DND-41 (cell line): Measurements from ENCODE around the gene HHIP.

Experiments
- ATAC-seq: fragments of 200-7000 bp; cut with Tn5 transposase; 3 replicates; pipeline ENCODE4 v1.9.1; 2021; ENCODE audit warnings: low read depth; ENCODE audit not compliant: insufficient read depth
- DNase-seq: peaks from one replicate; pipeline ENCODE4 v3.0.0-alpha.2; 2020
- H2AFZ ChIP-seq: 2 replicates; pipeline ENCODE4 v1.6.0; 2012; ENCODE audit warnings: low read depth, low read length
- H3K27ac ChIP-seq: 2 replicates; pipeline ENCODE4 v1.5.1; 2012; ENCODE audit warnings: low read length, inconsistent platforms
- H3K27me3 ChIP-seq: fragments of 200-600 bp; sonication (generic); 2 replicates; pipeline ENCODE4 v1.6.0; 2012; ENCODE audit warnings: low read length, mild to moderate bottlenecking, inconsistent platforms; ENCODE audit not compliant: insufficient read depth, poor library complexity
- H3K36me3 ChIP-seq: 2 replicates; pipeline ENCODE4 v1.5.1; 2012; ENCODE audit warnings: low read length, inconsistent platforms; ENCODE audit not compliant: insufficient read depth
- H3K4me1 ChIP-seq: 2 replicates; pipeline ENCODE4 v1.5.1; 2012; ENCODE audit warnings: mild to moderate bottlenecking, low read length; ENCODE audit not compliant: insufficient read depth
- H3K4me2 ChIP-seq: 2 replicates; pipeline ENCODE4 v1.6.0; 2012; ENCODE audit warnings: mild to moderate bottlenecking, moderate library complexity, low read length, inconsistent platforms; ENCODE audit not compliant: insufficient read depth
- H3K4me3 ChIP-seq, 2 experiments: fragments of 200-600 bp in 1 of 2; shearing (Covaris generic) in 1 of 2; 2 replicates each; pipeline ENCODE4 v1.5.1; 2012 to 2016; ENCODE audit warnings: inconsistent platforms in 2 of 2, low read length in 2 of 2, mild to moderate bottlenecking in 2 of 2, low read depth in 1 of 2, moderate library complexity in 1 of 2
- H3K79me2 ChIP-seq: 2 replicates; pipeline ENCODE4 v1.6.0; 2012; ENCODE audit warnings: low read length, inconsistent platforms; ENCODE audit not compliant: insufficient read depth
- H3K9ac ChIP-seq: 2 replicates; pipeline ENCODE4 v1.6.0; 2012; ENCODE audit warnings: low read depth, mild to moderate bottlenecking, inconsistent platforms, low read length, moderate library complexity
- H3K9me3 ChIP-seq: 2 replicates; pipeline ENCODE4 v1.5.1; 2012; ENCODE audit warnings: low read length, moderate library complexity, mild to moderate bottlenecking, inconsistent platforms; ENCODE audit not compliant: insufficient read depth, severe bottlenecking
- H4K20me1 ChIP-seq: 2 replicates; pipeline ENCODE4 v1.6.0; 2012; ENCODE audit warnings: low read length; ENCODE audit not compliant: insufficient read depth
- EZH2 ChIP-seq: IDR thresholded peaks from 3 replicates; pipeline ENCODE4 v1.6.1; 2012; ENCODE audit warnings: borderline replicate concordance, low read depth, mild to moderate bottlenecking, moderate library complexity, low read length, inconsistent platforms; ENCODE audit not compliant: severe bottlenecking
- TF ChIP-seq, protein P1 (sequence below): IDR thresholded peaks from 2 replicates; pipeline ENCODE4 v1.5.1; 2012; ENCODE audit warnings: borderline replicate concordance, low read length, moderate library complexity, mild to moderate bottlenecking; ENCODE audit not compliant: poor library complexity, severe bottlenecking; ENCODE audit errors: extremely low read depth

The HHIP gene

DNA sequence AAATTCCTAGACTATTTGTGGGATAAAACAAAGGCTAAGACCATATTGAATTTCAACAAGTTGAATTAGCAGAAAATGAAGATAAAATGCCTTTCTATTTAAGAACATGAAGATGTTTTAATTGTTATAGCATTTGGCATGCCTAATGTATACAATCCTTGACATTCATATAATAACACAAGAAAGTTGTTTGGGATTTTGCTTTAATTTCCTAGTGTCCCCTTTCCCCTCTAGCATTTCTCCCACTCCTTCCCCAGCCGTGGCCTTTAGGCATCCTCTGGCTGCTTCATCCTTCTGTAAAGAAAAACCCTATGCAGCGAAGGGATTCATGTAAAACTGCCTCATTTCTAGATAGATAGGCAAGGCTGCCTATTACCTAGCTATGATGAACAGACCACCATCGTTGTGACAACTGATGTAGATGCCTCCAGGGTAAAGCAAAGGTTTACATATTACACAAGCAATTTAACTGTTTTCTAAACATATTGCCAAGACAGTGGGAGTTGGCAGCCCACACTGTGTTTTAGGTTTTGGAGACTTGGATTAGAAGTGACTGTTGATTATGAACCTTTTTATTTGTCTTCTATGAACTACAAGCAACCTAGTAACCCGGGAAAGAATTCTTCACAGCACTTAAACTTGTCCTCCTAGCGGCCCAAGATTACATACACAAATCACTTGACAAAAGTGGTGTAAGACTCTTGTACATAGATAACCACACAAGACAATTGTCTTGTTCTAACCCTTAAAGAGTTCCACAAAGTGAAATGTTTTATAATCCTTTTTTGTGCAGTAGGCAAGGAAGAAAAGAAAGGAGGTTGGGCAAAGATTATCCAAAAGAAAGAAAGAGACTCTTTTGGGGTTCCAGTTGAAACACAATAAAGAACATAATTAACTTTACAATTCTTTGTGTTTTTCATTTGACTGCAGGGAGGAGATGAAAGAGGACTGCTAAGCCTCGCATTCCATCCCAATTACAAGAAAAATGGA is 59.9 kb downstream of the HHIP start:
- Histone ChIP-seq H4K20me1 (no peaks in the 10 kb centered on the region), H3K9ac (no peak overlapping the region), H3K27me3 (no peaks in the 10 kb centered on the region), H3K4me2 (no peak overlapping the region), H3K9me3 (no peaks in the 10 kb centered on the region), H3K4me1 (peaks cover 6% of the 10 kb centered on the region; the same call in 1 of the 2 replicates), H3K4me3 (no peak overlapping the region), H3K79me2 (peaks cover 27% of the 10 kb centered on the region), H2AFZ (no peak overlapping the region), H3K27ac (no peak overlapping the region), H3K36me3 (peaks cover 53% of the 10 kb centered on the region)
- TF ChIP-seq, protein P1, sequence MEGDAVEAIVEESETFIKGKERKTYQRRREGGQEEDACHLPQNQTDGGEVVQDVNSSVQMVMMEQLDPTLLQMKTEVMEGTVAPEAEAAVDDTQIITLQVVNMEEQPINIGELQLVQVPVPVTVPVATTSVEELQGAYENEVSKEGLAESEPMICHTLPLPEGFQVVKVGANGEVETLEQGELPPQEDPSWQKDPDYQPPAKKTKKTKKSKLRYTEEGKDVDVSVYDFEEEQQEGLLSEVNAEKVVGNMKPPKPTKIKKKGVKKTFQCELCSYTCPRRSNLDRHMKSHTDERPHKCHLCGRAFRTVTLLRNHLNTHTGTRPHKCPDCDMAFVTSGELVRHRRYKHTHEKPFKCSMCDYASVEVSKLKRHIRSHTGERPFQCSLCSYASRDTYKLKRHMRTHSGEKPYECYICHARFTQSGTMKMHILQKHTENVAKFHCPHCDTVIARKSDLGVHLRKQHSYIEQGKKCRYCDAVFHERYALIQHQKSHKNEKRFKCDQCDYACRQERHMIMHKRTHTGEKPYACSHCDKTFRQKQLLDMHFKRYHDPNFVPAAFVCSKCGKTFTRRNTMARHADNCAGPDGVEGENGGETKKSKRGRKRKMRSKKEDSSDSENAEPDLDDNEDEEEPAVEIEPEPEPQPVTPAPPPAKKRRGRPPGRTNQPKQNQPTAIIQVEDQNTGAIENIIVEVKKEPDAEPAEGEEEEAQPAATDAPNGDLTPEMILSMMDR: no peak
- no peak for TF ChIP-seq EZH2
- no peak for DNase-seq
- ATAC-seq: no peak

DNA sequence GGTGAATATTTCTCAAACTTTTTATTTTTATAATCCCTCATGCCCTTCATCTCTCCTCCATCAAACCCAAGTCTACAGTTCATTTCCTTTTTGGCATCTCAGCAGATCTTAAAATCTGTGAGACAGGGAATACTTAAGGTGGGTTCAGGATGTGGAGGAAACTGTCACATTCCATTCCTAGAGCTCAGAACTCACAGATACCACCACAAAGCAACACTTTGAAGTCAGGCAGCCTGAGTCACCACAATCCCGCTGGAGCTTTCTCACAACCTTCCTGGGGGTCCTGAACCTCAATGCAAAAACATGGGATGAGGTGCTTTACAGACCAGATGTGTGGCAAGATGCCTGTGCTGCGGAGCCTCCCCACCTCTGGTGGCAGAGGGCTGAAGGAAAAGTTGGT is 63.2 kb downstream of the HHIP start:
- Histone ChIP-seq H3K36me3 (peaks cover 83% of the 10 kb centered on the region), H3K9ac (no peak overlapping the region), H3K9me3 (no peaks in the 10 kb centered on the region), H3K4me3 (no peak overlapping the region), H2AFZ (no peak overlapping the region), H3K4me1 (no peaks in the 10 kb centered on the region), H3K27me3 (no peaks in the 10 kb centered on the region), H3K27ac (no peak overlapping the region), H3K79me2 (peaks cover 10% of the 10 kb centered on the region), H3K4me2 (no peak overlapping the region), H4K20me1 (no peaks in the 10 kb centered on the region)
- DNase-seq (no peak), ATAC-seq (no peak)
- TF ChIP-seq EZH2: no peak

DNA sequence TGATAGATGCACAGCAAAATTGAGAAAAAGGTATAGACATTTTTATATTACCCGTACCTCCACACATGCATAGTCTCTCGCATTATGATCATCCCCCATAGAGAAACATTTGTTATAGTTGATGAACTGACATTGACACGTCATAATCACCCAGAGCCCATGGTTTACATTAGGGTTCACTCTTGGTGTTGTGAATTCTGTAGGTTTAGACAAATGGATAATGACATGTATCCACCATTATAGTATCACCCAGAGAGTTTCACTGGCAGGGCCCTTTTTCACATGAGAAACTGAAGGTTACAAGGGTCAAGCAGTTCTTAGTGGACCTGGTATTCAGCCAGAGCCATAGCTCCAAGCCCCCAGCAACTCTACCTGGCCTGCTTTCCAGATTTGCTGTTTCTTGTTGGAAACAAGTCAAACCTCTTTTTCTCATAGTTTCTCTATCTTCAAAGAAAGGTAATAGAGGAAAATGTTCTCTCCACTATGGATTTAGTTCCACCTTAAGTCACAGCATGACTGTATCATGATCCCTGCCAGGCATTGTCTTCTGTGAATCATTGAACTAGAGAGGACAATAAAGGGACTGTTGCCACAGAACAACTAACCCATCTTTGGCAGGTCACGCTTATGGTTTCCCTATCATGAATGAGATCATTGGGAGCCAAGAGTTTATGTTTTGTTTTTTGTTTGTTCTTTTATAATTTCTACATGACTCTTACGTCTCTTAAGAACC is 64.0 kb downstream of the HHIP start:
- Histone ChIP-seq H3K9me3 (no peaks in the 10 kb centered on the region), H3K36me3 (peaks cover 91% of the 10 kb centered on the region), H3K9ac (no peak overlapping the region), H3K27ac (no peak overlapping the region), H3K4me2 (no peak overlapping the region), H3K4me1 (no peaks in the 10 kb centered on the region), H3K27me3 (no peaks in the 10 kb centered on the region), H2AFZ (no peak overlapping the region), H3K79me2 (peaks cover 6% of the 10 kb centered on the region), H3K4me3 (no peak overlapping the region), H4K20me1 (no peaks in the 10 kb centered on the region)
- no peak for ATAC-seq
- TF ChIP-seq EZH2: no peak
- TF ChIP-seq, protein P1: no peak
- DNase-seq: no peak

DNA sequence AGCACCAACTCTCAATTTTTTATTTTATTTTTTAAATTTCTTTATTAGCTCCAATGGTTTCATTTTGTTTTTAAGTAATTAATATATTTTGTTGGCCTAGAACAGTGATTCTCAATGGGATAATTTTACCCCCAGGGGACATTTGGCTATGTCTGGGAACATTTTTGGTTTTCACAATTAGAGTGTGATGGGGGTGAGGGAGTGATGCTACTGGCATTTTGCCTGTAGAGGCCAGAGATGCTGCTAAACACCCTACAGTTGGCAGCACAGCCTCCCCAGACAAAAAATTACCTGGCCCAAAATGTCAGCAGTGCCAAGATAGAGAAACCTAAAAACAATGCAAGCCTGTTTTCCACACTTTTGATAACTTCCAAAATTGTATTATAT is 64.6 kb downstream of the HHIP start:
- TF ChIP-seq, protein P1: no peak
- no peak for TF ChIP-seq EZH2
- DNase-seq: no peak
- Histone ChIP-seq H2AFZ (no peak overlapping the region), H3K27me3 (no peaks in the 10 kb centered on the region), H3K9me3 (no peaks in the 10 kb centered on the region), H3K36me3 (peaks cover 96% of the 10 kb centered on the region), H3K4me2 (no peak overlapping the region), H3K27ac (no peak overlapping the region), H3K9ac (no peak overlapping the region), H3K4me1 (no peaks in the 10 kb centered on the region), H3K79me2 (peaks cover 2% of the 10 kb centered on the region; the same call in 1 of the 2 replicates), H3K4me3 (no peak overlapping the region), H4K20me1 (no peaks in the 10 kb centered on the region)
- ATAC-seq: no peak
